GM21526 (cell line): ENCODE results near the gene CTDSPL.

Experiments used
- ATAC-seq: cut with Tn5 transposase; IDR thresholded peaks from one replicate; pipeline ENCODE4 v1.9.1; 2021; ENCODE audit warnings: moderate library complexity; ENCODE audit not compliant: unreplicated experiment, low FRiP score

Gene CTDSPL

DNA sequence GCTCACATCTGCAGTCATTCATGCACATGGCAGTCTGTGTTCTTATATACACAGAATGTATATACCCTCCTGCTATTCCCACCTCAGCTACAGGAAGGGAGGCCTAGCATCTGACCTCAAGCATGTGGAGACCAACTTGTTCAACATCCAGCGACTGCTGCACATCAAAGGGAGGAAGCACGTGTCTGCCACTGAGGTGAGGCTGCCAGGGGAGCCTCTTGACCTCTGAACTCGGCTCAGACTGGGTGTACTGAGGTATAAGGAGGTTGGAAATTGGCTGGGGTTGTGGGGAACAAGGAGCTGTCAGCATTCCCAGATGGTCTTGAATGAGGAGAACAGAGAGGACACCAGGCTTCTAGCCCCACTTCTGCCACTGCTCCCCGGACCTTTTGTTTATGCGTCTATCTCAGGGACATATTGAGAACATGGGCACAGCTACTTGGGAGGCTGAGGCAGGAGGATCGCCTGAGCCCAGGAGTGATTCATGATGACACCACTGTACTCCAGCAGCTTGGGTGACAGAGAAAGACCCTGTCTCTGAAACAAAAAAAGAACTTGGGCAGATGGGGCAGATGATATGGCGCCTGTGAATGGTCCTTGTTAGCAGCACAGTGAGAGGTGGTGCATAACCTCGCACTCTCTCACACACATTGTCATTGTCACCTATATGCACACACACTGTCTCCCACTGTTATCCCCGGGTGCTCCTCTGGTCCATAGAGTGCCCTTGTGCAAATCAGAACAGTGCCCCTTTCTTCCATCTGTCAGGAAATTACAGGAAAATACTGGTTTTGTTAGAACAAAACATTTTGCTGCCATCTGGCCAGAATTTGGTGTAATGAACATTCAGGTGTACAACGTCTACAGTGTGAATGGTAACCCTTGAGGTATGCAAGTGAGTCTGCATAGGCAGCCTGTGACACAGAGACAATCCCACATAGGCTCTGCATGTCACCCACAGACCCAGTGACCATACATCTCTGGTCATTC is 134.3 kb downstream of the CTDSPL start:
- no peak for ATAC-seq

DNA sequence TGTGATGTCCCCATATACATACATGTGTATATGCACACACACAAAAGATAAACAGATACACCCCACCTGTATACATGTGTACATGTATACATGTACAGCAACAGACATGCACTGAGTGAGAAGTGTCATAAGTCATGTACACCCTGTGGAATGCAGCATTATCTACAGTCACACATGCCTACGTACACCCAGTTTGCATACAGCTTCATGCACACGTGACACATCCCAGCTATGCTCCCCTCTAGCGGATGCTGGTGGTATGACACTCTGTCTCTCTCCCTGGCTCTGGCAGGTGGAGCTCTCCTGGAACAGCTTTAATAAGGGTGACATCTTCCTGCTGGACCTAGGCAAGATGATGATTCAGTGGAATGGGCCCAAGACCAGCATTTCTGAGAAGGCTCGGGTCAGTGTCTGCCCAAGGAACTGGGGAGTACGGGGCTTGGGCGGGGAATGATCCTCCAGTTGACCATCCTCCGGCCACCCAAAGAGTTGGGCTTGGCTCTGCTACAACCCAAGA is 135.2 kb downstream of the CTDSPL start:
- peak; percentile 60 for ATAC-seq

GRCh38 chr3:37997342-37997741 is 135.7 kb downstream of the CTDSPL start:
- no peak for ATAC-seq

DNA sequence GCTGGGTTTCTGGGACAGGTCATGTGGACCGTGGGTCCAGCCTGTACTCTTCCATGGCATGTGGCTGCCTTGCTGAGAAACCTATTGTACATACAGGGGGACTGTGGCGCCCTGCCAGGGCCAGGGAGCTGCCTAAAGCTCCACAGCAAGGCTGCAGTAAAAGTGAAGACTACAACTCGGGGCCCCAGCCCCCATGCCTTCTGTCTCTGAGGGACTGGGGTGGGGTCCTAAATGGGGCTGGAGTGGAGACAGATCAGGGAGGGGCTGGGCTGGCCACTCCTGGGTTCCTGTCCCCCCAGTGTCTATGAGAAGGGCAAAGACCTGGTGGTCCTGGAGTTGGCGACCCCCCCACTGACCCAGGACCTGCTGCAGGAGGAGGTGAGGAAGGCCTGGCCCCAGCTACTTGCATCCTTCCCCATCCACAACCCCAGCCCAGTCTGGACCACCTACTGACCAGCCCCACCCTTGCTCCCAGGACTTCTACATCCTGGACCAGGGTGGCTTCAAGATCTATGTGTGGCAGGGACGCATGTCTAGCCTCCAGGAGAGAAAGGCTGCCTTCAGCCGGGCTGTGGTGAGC is 136.2 kb downstream of the CTDSPL start:
- ATAC-seq: no peak

DNA sequence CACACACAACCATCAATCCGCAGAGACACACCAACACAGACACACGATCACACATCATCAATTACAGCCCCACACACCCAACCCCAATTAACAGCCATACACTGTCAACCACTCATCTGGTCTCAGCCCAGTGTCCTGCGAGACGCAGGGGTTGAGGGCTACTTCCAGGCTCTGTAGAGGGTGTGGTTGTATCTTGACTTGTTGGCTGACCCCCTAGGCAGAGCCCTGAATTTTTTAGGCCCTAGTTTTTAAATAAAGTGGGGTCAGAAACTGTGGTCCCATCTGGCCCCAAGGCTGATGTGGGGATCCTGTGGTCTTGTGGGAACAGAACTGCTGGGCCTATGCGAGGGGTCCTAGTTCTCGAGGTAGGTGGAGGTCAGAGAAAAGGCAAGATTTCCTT is 138.2 kb downstream of the CTDSPL start:
- no peak for ATAC-seq

DNA sequence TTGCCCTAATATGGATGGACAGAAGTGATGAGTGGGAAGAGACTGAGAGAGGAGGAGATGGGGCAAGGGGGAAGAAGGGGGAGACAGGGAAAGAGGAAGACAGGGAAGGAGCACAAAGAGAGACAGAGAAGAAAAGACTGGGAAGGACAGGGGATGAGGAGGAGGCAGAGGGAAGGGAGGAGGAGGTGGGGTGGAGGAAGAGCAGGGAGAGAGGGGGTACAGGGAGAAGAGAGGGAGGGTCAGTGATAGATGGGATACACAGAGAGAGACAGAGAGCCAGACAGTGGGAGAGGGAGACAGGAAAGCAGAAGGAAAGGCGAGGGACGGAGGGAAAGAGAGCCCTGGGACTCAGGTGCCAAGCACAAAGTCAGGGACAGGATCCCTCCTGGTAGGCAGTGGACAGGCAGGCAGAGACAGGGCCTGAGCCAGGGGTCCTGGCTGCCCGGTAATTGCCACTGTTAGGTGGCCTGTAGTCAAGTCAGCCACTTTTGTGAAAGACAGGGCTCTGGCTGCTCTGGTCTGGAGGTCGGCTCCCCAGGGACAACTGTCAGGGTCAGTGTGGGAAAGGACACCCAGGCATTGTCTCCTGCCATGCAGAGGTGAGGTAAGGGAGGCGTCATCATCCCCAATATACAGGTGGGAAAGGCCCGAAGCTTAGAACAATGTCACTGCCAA is 138.7 kb downstream of the CTDSPL start:
- no peak for ATAC-seq

DNA sequence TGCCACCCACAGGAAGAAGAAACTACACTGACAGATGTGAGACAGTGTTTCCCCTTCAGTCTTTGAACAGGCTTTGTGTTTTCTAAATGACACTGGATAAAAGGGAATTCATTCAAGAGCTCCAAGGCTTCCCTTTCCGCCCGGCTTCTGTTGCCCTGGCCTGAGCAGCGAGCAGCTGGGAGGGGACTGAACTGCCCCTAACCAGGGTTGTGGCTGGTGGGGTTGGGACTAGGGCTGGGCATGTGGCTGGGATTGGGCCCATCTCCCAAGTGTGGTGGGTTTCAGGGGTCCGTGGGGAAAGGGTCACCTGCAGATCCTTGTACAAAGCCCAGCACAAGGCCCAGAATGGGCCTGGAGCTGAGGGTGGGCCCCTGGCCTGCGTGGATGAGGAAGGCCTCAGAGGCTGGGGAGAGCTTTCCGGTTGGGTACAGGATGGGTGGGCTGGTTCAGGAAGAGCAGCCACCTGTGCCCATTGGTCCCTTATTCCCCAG is 139.3 kb downstream of the CTDSPL start:
- ATAC-seq: no peak

DNA sequence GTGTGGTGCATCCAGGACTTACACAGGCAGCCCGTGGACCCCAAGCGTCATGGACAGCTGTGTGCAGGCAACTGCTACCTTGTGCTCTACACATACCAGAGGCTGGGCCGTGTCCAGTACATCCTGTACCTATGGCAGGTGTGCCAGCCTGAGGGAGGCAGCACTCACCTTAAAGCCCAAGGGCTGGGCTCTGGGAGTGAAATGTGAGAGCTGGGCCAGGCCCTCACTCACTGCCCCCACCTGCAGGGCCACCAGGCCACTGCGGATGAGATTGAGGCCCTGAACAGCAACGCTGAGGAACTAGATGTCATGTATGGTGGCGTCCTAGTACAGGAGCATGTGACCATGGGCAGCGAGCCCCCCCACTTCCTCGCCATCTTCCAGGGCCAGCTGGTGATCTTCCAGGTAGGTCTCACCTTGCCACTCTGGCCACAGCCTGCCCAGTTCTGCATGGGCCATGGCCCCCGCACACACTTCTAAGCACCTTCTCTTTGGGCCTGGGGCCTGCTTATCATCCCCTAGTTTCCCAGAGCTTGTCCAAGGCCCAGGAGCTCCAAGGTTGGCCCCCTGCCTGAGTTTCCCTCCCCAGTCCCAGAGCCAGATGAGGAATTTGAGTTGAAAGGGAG is 139.9 kb downstream of the CTDSPL start:
- no peak for ATAC-seq

- ATAC-seq: no peak
Observed at GRCh38 chr3:38002291-38002876, 140.7 kb downstream of the CTDSPL start.

- ATAC-seq: no peak
Observed at GRCh38 chr3:38002940-38003339, 141.3 kb downstream of the CTDSPL start.

DNA sequence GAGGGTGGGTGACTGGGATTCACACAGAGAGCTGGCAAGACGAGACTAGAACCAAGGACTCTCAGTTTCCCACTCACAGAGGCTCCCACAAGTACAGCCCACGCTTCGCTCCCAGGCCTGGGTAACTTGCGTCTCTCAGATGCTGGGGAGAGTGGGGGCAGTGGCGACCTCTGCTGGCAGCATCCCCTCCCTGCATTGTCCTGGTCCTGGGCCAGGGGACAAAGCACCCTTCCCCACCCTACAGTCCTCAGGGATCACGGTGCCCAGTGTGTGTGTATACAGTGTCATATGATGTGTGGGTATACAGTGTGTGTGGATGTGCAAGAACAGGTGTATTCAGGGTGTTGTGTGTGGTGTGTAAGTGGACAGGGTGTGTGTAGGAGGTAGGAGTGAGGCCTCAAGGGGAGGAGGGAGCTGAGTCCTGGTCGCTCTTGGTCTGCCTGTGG is 141.7 kb downstream of the CTDSPL start:
- no peak for ATAC-seq

- ATAC-seq: no peak
Observed at GRCh38 chr3:38003817-38004414, 142.2 kb downstream of the CTDSPL start.

DNA sequence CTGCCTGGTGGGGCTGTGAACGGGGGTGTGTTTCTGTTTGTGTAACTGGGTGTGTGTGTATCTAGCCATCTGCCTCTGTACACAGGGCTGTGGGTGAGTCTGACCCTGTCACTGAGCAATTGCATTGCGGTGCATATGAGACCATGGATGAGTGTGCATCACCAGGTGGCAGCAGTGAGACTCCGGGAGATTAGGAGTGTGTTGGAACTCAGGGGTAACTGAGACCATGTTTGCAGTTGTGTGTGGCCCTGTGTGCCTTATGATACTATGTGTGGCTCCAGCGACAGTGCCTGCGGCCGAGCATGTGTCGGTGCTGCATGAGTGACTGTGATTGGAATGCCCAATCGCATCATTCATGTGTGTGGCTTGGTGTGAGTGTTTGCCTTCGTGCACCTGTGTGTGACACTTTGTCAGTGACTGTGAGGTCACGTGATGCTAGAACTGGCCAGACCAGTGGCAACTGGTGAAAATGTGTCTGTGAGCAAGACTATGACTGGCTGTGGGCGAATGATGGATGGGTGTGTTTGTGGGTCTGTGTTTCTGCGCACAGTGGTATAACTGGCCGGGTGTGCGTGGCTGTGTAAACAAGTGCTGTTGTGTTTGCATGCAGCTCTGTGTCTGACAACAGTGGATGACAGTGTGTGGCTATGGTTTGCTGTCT is 142.9 kb downstream of the CTDSPL start:
- ATAC-seq: no peak

DNA sequence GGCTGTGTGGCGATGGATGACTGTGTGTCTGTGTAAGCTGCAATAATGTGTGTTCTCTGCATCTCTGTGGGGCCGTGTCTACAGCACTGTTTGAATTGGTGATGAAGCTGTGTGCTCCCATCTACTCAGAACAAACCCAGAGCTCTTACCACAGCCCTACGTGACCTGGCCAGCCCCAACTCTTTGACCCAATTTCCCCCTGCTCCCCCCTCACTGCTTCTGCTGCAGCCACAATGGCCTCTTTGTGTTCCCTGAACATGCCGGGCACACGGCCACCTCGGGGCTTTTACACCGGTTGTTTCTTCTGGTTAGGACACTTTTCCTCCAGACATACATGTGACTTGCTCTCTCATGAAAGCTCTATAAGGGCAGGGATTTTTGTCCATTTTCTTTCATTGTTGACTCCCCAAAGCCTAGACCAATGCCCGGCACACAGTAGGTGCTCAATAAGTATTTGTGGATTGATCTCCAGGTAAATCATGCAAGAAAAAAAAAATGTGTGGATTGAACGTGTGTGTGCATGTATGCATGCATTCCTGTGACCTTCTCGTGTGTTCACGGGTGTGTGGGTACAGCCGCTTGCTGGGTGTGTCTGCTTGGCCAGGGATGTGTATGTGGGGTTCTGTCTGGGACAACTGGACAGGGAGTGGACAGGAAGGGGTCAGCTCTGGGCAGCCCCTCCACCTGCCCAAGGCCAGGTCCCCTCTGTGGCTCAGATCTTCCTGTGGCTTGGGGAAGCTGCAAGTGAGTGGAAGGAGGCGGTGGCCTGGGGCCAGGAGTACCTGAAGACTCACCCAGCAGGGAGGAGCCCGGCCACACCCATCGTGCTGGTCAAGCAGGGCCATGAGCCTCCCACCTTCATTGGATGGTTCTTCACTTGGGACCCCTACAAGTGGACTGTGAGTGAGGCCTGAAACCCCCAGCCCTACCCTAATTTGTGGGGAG is 143.7 kb downstream of the CTDSPL start:
- ATAC-seq: no peak

DNA sequence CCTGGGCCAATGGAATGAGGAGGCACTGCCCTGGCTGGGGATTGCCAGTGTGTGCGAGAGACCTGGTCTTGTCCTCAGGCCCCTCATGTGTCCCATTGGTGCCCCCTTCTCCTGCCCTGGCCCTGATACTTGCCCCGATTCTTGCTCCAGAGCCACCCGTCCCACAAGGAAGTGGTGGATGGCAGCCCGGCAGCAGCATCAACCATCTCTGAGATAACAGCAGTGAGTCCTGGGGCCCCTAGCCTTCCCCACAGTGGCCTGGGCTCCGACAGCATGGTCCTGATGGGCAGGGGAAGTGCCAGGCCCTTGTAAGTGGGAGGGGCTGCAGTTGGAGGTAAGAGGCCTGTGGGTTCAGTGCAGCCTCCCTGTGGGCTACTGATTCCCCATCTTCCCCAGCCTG is 144.4 kb downstream of the CTDSPL start:
- ATAC-seq: no peak

- no peak for ATAC-seq
Observed at GRCh38 chr3:38006445-38006995, 144.8 kb downstream of the CTDSPL start.

DNA sequence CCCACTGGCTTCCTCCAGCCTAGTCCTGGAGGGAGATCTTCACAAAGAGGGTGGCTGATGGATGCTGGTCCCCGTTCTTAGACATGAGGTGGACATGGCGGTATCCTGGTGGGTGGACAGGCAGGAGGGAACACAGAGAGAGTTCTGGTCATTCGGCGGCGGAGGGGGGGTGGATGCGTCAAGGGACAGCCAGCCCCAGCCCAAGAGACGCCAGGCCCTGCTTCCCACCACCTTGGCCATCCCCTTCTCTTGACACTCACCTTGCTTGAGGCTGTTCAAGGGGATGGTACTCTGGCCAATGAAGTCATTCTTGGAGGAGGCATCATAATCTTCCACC is 146.0 kb downstream of the CTDSPL start:
- ATAC-seq: no peak

GRCh38 chr3:38008191-38008701 is 146.6 kb downstream of the CTDSPL start:
- no peak for ATAC-seq
